Measurements from ENCODE around the gene ENOX1. TPM values are rescaled to one million over a fixed set of nuclear protein-coding genes. Genes with fewer than 3 reads are reported as not detected.

ENOX1 gene
- total and polyA plus RNA-seq, 8 donors = 0.23 to 2.0 (median 0.94) TPM

DNA sequence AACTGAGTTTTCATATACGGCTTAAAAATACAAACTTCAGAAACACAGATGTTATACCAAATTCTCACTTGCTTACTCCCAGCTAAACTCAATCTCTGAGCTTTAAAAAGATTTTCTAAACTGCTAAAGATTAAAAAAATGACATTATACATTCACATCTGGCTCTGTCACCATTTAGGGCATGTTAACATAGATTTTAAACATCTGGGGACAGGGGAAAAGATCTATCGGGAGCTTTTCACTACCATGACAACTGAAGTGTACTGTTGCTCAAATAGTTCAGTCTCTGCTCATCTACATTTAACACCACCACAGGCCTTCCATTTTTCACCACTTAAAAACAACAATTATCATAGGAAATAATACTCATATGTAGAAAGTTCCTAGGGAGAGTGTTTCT, 190.8 kb downstream of the ENOX1 start:
- H3K4me3 ChIP-seq = no peak overlapping the region
- no peaks in the 10 kb centered on the region for H3K4me1 ChIP-seq
- no peaks in the 10 kb centered on the region for H3K9me3 ChIP-seq
- H3K27ac ChIP-seq = no peak overlapping the region
- ATAC-seq (no peak), DNase-seq (no peak), FAIRE-seq (no peak)
- WGBS, 2 donors = 89 to 91% methylated on average over 2 of the region's 2 CpGs
- intact Hi-C loops (cut with DNase I) = no loop called here
- H3K36me3 ChIP-seq = no peaks in the 10 kb centered on the region
- no peaks in the 10 kb centered on the region for H3K27me3 ChIP-seq
- TF ChIP-seq, protein P1, sequence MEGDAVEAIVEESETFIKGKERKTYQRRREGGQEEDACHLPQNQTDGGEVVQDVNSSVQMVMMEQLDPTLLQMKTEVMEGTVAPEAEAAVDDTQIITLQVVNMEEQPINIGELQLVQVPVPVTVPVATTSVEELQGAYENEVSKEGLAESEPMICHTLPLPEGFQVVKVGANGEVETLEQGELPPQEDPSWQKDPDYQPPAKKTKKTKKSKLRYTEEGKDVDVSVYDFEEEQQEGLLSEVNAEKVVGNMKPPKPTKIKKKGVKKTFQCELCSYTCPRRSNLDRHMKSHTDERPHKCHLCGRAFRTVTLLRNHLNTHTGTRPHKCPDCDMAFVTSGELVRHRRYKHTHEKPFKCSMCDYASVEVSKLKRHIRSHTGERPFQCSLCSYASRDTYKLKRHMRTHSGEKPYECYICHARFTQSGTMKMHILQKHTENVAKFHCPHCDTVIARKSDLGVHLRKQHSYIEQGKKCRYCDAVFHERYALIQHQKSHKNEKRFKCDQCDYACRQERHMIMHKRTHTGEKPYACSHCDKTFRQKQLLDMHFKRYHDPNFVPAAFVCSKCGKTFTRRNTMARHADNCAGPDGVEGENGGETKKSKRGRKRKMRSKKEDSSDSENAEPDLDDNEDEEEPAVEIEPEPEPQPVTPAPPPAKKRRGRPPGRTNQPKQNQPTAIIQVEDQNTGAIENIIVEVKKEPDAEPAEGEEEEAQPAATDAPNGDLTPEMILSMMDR (IDR thresholded peaks at IDR 0.05) = no peak

DNA sequence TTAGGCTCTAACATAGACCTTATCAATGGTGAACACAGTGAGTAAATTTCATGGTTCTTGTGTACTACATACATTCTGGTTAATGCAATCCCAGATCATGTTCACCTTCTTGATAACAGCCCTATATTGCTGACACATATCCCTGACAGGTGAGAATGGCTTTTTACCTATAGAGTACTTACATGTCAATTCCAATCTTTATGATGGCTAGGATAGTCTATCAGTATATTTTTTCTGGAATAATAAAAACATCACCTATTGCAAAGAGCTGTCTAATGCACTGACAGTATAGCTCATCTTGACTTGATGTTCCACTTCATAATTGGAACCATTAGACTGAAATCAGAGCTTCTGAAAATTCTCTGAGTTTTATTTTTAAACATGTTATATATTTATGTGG, 199.4 kb downstream of the ENOX1 start:
- H3K27me3 ChIP-seq = no peaks in the 10 kb centered on the region
- DNase-seq = no peak
- no peaks in the 10 kb centered on the region for H3K36me3 ChIP-seq
- H3K4me1 ChIP-seq = no peaks in the 10 kb centered on the region
- H3K27ac ChIP-seq = no peak overlapping the region
- intact Hi-C loops (cut with DNase I) = no loop called here
- H3K4me3 ChIP-seq = no peak overlapping the region
- ATAC-seq = no peak
- FAIRE-seq = peak; percentile 20
- H3K9me3 ChIP-seq = no peaks in the 10 kb centered on the region
- TF ChIP-seq, protein P1 (IDR thresholded peaks at IDR 0.05) = no peak

DNA sequence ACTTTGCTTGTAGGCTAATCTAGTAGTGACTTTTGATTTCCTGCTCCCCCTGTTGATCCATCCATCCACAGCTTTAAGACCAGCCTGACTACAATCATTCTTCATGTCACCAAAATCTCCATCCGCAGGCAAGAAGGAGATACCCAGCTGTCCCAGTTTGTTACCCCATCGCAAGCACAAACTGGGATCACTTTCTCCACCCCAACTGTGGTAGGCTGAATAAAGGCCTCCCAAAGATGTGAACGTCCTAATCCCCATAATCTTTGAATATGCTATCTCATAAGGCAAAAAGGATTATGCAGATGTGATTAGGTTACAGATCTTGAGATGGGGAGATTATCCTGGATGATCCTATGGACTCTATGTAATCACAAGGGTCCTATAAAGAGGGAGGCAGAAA, 202.0 kb downstream of the ENOX1 start:
- DNase-seq = no peak
- no peak for FAIRE-seq
- no peak overlapping the region for H3K4me3 ChIP-seq
- TF ChIP-seq, protein P1 (IDR thresholded peaks at IDR 0.05) = no peak
- no peaks in the 10 kb centered on the region for H3K4me1 ChIP-seq
- H3K27me3 ChIP-seq = no peaks in the 10 kb centered on the region
- intact Hi-C loops (cut with DNase I) = no loop called here
- WGBS, 2 donors = 77 to 78% methylated on average over 3 of the region's 3 CpGs
- ATAC-seq = no peak
- H3K9me3 ChIP-seq = no peaks in the 10 kb centered on the region
- no peaks in the 10 kb centered on the region for H3K36me3 ChIP-seq
- H3K27ac ChIP-seq = no peak overlapping the region

DNA sequence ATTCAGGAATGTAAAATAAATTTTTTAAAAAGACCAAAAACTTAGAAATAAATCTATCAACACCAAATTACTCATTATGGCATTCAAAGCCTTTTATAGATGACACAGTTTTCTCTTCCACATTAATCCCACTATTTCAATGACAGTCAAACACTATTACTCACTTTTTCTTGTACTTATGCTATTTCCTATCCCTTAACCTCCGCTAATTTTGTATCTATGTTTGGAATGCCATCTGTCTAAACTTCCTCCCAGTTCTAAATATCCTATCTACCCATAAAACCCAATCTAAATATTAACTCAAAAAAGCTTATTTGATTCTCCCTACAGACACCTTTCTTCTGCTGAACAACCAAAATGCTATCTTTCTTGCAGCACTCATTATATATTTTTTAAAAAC, 203.5 kb downstream of the ENOX1 start:
- H3K27me3 ChIP-seq = no peaks in the 10 kb centered on the region
- no peak for ATAC-seq
- DNase-seq = no peak
- H3K27ac ChIP-seq = no peak overlapping the region
- H3K9me3 ChIP-seq = no peaks in the 10 kb centered on the region
- no peak overlapping the region for H3K4me3 ChIP-seq
- TF ChIP-seq, protein P1 (IDR thresholded peaks at IDR 0.05) = no peak
- no peaks in the 10 kb centered on the region for H3K4me1 ChIP-seq
- H3K36me3 ChIP-seq = no peaks in the 10 kb centered on the region
- WGBS, 2 donors = 56 to 74% methylated on average over 1 of the region's 1 CpG
- intact Hi-C loops (cut with DNase I) = no loop called here
- no peak for FAIRE-seq

DNA sequence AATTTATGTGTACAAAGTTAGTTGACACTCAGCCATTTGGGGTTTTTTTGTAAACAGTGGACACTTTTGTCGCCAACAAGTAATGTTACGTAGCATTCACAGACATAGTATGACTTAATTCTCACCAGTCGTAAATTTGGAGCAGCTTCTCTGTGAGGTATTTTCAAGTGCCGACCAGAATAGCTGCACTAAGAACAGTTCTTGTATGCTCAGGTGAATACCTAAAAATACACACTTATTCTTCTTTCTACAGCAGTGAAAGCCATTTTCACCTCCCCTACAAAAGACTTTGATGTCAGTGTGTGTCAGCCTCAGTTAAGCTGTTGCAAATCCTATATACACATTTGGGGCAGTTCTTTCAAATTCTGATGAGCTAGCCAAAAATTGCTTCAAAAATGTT, 206.5 kb downstream of the ENOX1 start:
- intact Hi-C loops (cut with DNase I) = no loop called here
- DNase-seq (no peak), ATAC-seq (no peak), FAIRE-seq (no peak)
- Histone ChIP-seq H3K4me1 (no peaks in the 10 kb centered on the region), H3K27me3 (no peaks in the 10 kb centered on the region), H3K36me3 (no peaks in the 10 kb centered on the region), H3K9me3 (no peaks in the 10 kb centered on the region), H3K4me3 (no peak overlapping the region), H3K27ac (no peak overlapping the region)
- 82 to 88% methylated on average over 4 of the region's 4 CpGs for WGBS, 2 donors
- TF ChIP-seq, protein P1 (IDR thresholded peaks at IDR 0.05) = no peak
